Neuronal stem cell (in vitro differentiated cells): Measurements from ENCODE around the gene GRK6.

Experiments used
- DNase-seq: peaks from one replicate; pipeline ENCODE4 v3.0.0-alpha.2; 2013; ENCODE audit warnings: low spot score
- H2AFZ ChIP-seq: one replicate; pipeline ENCODE4 v1.6.1; 2013; ENCODE audit warnings: mild to moderate bottlenecking, low read length, inconsistent platforms
- H2AK5ac ChIP-seq: 2 replicates; pipeline ENCODE4 v1.6.1; 2013; ENCODE audit warnings: low read depth, mild to moderate bottlenecking, inconsistent platforms, low read length, moderate library complexity, mixed read lengths
- H2BK120ac ChIP-seq: 2 replicates; pipeline ENCODE4 v1.6.1; 2013; ENCODE audit warnings: low read depth, mild to moderate bottlenecking, inconsistent platforms, low read length, moderate library complexity, mixed read lengths
- H2BK12ac ChIP-seq: one replicate; pipeline ENCODE4 v1.6.1; 2013; ENCODE audit warnings: low read length, inconsistent platforms
- H2BK15ac ChIP-seq: 2 replicates; pipeline ENCODE4 v1.6.1; 2013; ENCODE audit warnings: mild to moderate bottlenecking, low read length, inconsistent platforms, mixed read lengths
- H2BK5ac ChIP-seq: one replicate; pipeline ENCODE4 v1.6.1; 2013; ENCODE audit warnings: inconsistent platforms, mild to moderate bottlenecking, low read length, moderate library complexity
- H3K14ac ChIP-seq: one replicate; pipeline ENCODE4 v1.6.1; 2013; ENCODE audit warnings: low read length, inconsistent platforms
- H3K18ac ChIP-seq: 2 replicates; pipeline ENCODE4 v1.6.1; 2013; ENCODE audit warnings: low read length, inconsistent platforms
- H3K23ac ChIP-seq: 2 replicates; pipeline ENCODE4 v1.6.1; 2013; ENCODE audit warnings: low read depth, mild to moderate bottlenecking, mixed read lengths, low read length, inconsistent platforms; ENCODE audit not compliant: poor library complexity
- H3K27ac ChIP-seq: replicated peaks from 3 replicates; pipeline ENCODE4 v1.5.1; 2013; ENCODE audit warnings: low read length, inconsistent platforms
- H3K27me3 ChIP-seq, 3 experiments: 2 replicates each; pipeline ENCODE4 v1.6.1; 2013; ENCODE audit warnings: low read length in 3 of 3, mild to moderate bottlenecking in 2 of 3, inconsistent platforms in 1 of 3, low read depth in 1 of 3, mixed read lengths in 1 of 3, moderate library complexity in 1 of 3; ENCODE audit not compliant: control insufficient read depth in 3 of 3, insufficient read depth in 3 of 3
- H3K36me3 ChIP-seq, 2 donors: replicated peaks in 1 of 2; 2 replicates each; pipeline ENCODE4 v1.6.1; 2013; ENCODE audit warnings: low read length in 2 of 2; ENCODE audit not compliant: control insufficient read depth in 2 of 2, insufficient read depth in 2 of 2
- H3K4ac ChIP-seq: 2 replicates; pipeline ENCODE4 v1.6.1; 2013; ENCODE audit warnings: inconsistent platforms, mild to moderate bottlenecking, low read length, moderate library complexity
- H3K4me1 ChIP-seq, 2 donors: 1 replicate in 1 of 2; 2 replicates in 1 of 2; pipeline ENCODE4 v1.6.1; 2013; ENCODE audit warnings: low read length in 2 of 2, low read depth in 1 of 2; ENCODE audit not compliant: control insufficient read depth in 2 of 2, insufficient read depth in 1 of 2
- H3K4me2 ChIP-seq: one replicate; pipeline ENCODE4 v1.6.1; 2013; ENCODE audit warnings: mild to moderate bottlenecking, low read length, inconsistent platforms; ENCODE audit not compliant: insufficient read depth, poor library complexity, severe bottlenecking
- H3K4me3 ChIP-seq, 2 donors: 2 replicates each; pipeline ENCODE4 v1.5.1; 2013; ENCODE audit warnings: low read length in 2 of 2, mild to moderate bottlenecking in 2 of 2, inconsistent platforms in 1 of 2, moderate library complexity in 1 of 2
- H3K79me1 ChIP-seq: one replicate; pipeline ENCODE4 v1.6.1; 2013; ENCODE audit warnings: low read depth, mild to moderate bottlenecking, inconsistent platforms, low read length, moderate library complexity
- H3K9ac ChIP-seq: one replicate; pipeline ENCODE4 v1.6.1; 2013; ENCODE audit warnings: mild to moderate bottlenecking, low read depth, low read length, inconsistent platforms; ENCODE audit not compliant: poor library complexity
- H3K9me3 ChIP-seq, 2 donors: replicated peaks in 1 of 2; 2 replicates each; pipeline versions ENCODE3 to v1.6.1; 2013; ENCODE audit warnings: low read length in 2 of 2, mild to moderate bottlenecking in 2 of 2, inconsistent platforms in 1 of 2, low read depth in 1 of 2, mixed read lengths in 1 of 2, moderate library complexity in 1 of 2; ENCODE audit not compliant: control insufficient read depth in 2 of 2, insufficient read depth in 1 of 2
- H4K8ac ChIP-seq: one replicate; pipeline ENCODE4 v1.6.1; 2013; ENCODE audit warnings: low read depth, mild to moderate bottlenecking, inconsistent platforms, low read length, moderate library complexity
- H4K91ac ChIP-seq: one replicate; pipeline ENCODE4 v1.6.1; 2013; ENCODE audit warnings: low read length, low read depth, mild to moderate bottlenecking, inconsistent platforms; ENCODE audit not compliant: poor library complexity
- WGBS, 2 donors: extraction: QIAGEN DNeasy Blood & Tissue Kit; methylation state at CpG; one replicate each; pipeline ENCODE4 v1.1.7; 2013; ENCODE audit warnings: missing lambda C conversion rate in 2 of 2, mixed read lengths in 1 of 2; ENCODE audit not compliant: insufficient read length in 2 of 2, insufficient replicate concordance in 1 of 2; ENCODE audit errors: extremely low coverage in 2 of 2; 5-methylcytosine and 5-hydroxymethylcytosine counted together

The GRK6 gene

GRCh38 chr5:177459357-177459756 lies 32.9 kb downstream of the GRK6 start:
- Histone ChIP-seq H3K4ac (no peak overlapping the region), H4K8ac (no peak overlapping the region), H2AK5ac (no peak overlapping the region), H3K36me3 (peaks cover 52 to 85% of the 10 kb centered on the region in 2 donors), H3K79me1 (peaks cover 18% of the 10 kb centered on the region), H4K91ac (no peak overlapping the region), H2BK5ac (peak overlapping the region; percentile 14), H3K14ac (no peak overlapping the region), H3K4me3 (no peak overlapping the region), H3K4me1 (peaks cover 12 to 21% of the 10 kb centered on the region in 2 donors), H2BK12ac (no peak overlapping the region), H2BK120ac (no peak overlapping the region), H3K18ac (no peak overlapping the region), H3K9ac (no peak overlapping the region), H2BK15ac (no peak overlapping the region), H3K27me3 (no peaks in the 10 kb centered on the region), H3K9me3 (peaks cover 0 to 3% of the 10 kb centered on the region in 2 donors), H3K23ac (no peak overlapping the region), H3K4me2 (no peak overlapping the region), H2AFZ (no peak overlapping the region), H3K27ac (no peak overlapping the region)
- no CpG with 5 or more reads among the region's 11 CpGs for WGBS, 2 donors
- no peak for DNase-seq

- no peak overlapping the region for H3K9ac ChIP-seq
- no peak overlapping the region for H4K8ac ChIP-seq
- H3K4me3 ChIP-seq = no peak overlapping the region
- peaks cover 18% of the 10 kb centered on the region for H3K79me1 ChIP-seq
- H2AFZ ChIP-seq = no peak overlapping the region
- no CpG with 5 or more reads among the region's 28 CpGs for WGBS, 2 donors
- H4K91ac ChIP-seq = no peak overlapping the region
- peak overlapping the region; percentile 61 for H3K27ac ChIP-seq
- DNase-seq = no peak
- H3K27me3 ChIP-seq = no peaks in the 10 kb centered on the region
- no peak overlapping the region for H3K14ac ChIP-seq
- H2BK120ac ChIP-seq = no peak overlapping the region
- H3K18ac ChIP-seq = no peak overlapping the region
- H3K36me3 ChIP-seq = peaks cover 52 to 83% of the 10 kb centered on the region in 2 donors
- no peak overlapping the region for H3K4ac ChIP-seq
- no peak overlapping the region for H3K23ac ChIP-seq
- no peak overlapping the region for H3K4me2 ChIP-seq
- H2BK5ac ChIP-seq = peak overlapping the region; percentile 14
- H2BK15ac ChIP-seq = no peak overlapping the region
- H3K9me3 ChIP-seq = peaks cover 0 to 3% of the 10 kb centered on the region in 2 donors
- no peak overlapping the region for H2BK12ac ChIP-seq
- H3K4me1 ChIP-seq = peaks cover 12 to 21% of the 10 kb centered on the region in 2 donors
- no peak overlapping the region for H2AK5ac ChIP-seq
Measured at GRCh38 chr5:177459819-177460628, 33.5 kb downstream of the GRK6 start.

DNA sequence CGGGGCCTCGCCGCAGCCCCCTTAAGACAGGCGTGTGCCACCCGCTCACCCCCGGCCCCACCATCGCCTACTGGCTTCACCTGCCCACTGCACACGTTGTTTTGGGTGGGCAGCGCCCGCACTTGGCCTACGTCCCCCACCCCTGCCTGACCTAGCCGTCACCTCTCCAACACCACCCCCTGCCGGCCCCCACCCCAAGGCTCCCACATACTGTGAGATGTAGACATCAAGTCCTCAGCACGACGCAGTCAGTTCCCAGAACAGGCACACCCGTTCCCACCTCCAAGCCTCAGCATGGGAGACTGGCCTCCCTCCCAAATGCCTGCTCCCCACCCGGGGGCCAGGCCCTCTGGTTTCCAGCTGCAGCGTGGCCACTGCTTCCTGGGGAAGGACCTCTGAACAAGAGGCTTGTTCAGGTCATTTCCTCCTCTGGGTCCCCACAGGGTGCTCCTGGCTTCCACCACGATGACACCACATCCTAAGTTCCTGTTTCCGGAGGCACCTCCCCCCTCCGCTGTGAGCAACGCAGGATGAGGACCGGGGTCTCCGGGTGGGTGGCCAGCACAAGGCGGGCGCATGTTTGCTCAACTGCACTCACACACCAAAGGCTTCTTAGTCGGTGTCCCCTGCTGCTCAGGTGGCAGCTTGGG lies 35.7 kb downstream of the GRK6 start:
- peaks cover 9 to 13% of the 10 kb centered on the region in 2 donors for H3K4me1 ChIP-seq
- peaks cover 20% of the 10 kb centered on the region for H3K79me1 ChIP-seq
- H3K14ac ChIP-seq = peak overlapping the region; percentile 71
- H3K9me3 ChIP-seq = peaks cover 12 to 15% of the 10 kb centered on the region in 2 donors
- peak overlapping the region; percentile 61 for H2BK120ac ChIP-seq
- peak overlapping the region; percentile 6 for H3K23ac ChIP-seq
- no peaks in the 10 kb centered on the region for H3K27me3 ChIP-seq
- H2BK12ac ChIP-seq = no peak overlapping the region
- peak overlapping the region; percentile 28 for H3K18ac ChIP-seq
- no peak overlapping the region for H3K4ac ChIP-seq
- no peak for DNase-seq
- peak overlapping the region; percentile 63 for H2AK5ac ChIP-seq
- no peak overlapping the region for H3K4me2 ChIP-seq
- H3K9ac ChIP-seq = no peak overlapping the region
- WGBS, 2 donors = no CpG with 5 or more reads among the region's 27 CpGs
- H2BK5ac ChIP-seq = peak overlapping the region; percentile 60
- peak overlapping the region; percentile 39 for H3K27ac ChIP-seq
- H4K8ac ChIP-seq = no peak overlapping the region
- no peak overlapping the region for H2AFZ ChIP-seq
- H2BK15ac ChIP-seq = no peak overlapping the region
- peaks cover 65 to 84% of the 10 kb centered on the region in 2 donors for H3K36me3 ChIP-seq
- H4K91ac ChIP-seq = no peak overlapping the region
- H3K4me3 ChIP-seq = no peak overlapping the region

GRCh38 chr5:177465044-177465443 lies 38.6 kb downstream of the GRK6 start:
- H3K9ac ChIP-seq = no peak overlapping the region
- WGBS, 2 donors = no CpG with 5 or more reads among the region's 11 CpGs
- peaks cover 28% of the 10 kb centered on the region for H3K79me1 ChIP-seq
- no peak overlapping the region for H2BK120ac ChIP-seq
- peaks cover 12 to 16% of the 10 kb centered on the region in 2 donors for H3K9me3 ChIP-seq
- no peak overlapping the region for H3K14ac ChIP-seq
- no peak overlapping the region for H2BK12ac ChIP-seq
- no peak overlapping the region for H2AFZ ChIP-seq
- no peak overlapping the region for H3K27ac ChIP-seq
- H3K4ac ChIP-seq = no peak overlapping the region
- no peak overlapping the region for H4K91ac ChIP-seq
- no peak overlapping the region for H2BK15ac ChIP-seq
- no peak overlapping the region for H4K8ac ChIP-seq
- H3K27me3 ChIP-seq = no peaks in the 10 kb centered on the region
- no peak overlapping the region for H3K4me3 ChIP-seq
- DNase-seq = no peak
- H2AK5ac ChIP-seq = no peak overlapping the region
- H3K18ac ChIP-seq = no peak overlapping the region
- no peak overlapping the region for H2BK5ac ChIP-seq
- H3K4me1 ChIP-seq = peaks cover 11 to 13% of the 10 kb centered on the region in 2 donors
- H3K23ac ChIP-seq = no peak overlapping the region
- peaks cover 63 to 87% of the 10 kb centered on the region in 2 donors for H3K36me3 ChIP-seq
- no peak overlapping the region for H3K4me2 ChIP-seq
